IMR-90 (cell line): ENCODE data around the gene SLC37A1.

Experiments
- BHLHE40 ChIP-seq: fragments of 150-350 bp; IDR thresholded peaks from 2 replicates; pipeline ENCODE4 v1.6.1; 2016; ENCODE audit warnings: mild to moderate bottlenecking, low read depth, low read length
- CEBPB ChIP-seq: IDR thresholded peaks from 2 replicates; pipeline ENCODE4 v1.6.1; 2012; ENCODE audit warnings: low read depth, low read length, improper control_type of control experiment
- FOS ChIP-seq: fragments of 150-350 bp; IDR thresholded peaks from 2 replicates; pipeline ENCODE4 v1.6.1; 2016; ENCODE audit warnings: low read depth, low read length
- MAFK ChIP-seq: IDR thresholded peaks from 2 replicates; pipeline ENCODE4 v1.6.1; 2012; ENCODE audit warnings: low read depth, low read length, improper control_type of control experiment
- MXI1 ChIP-seq: IDR thresholded peaks from 2 replicates; pipeline ENCODE4 v1.6.1; 2012; ENCODE audit warnings: low read depth, mild to moderate bottlenecking, low read length, moderate library complexity, borderline replicate concordance
- NFE2L2 ChIP-seq: fragments of 150-350 bp; IDR thresholded peaks from 2 replicates; pipeline ENCODE4 v1.6.1; 2016; ENCODE audit warnings: low read depth, mild to moderate bottlenecking, low read length
- POLR2A ChIP-seq: IDR thresholded peaks from 2 replicates; pipeline ENCODE4 v1.6.1; 2012; ENCODE audit warnings: mild to moderate bottlenecking, low read depth, low read length
- RAD21 ChIP-seq: IDR thresholded peaks from 2 replicates; pipeline ENCODE4 v1.6.1; 2012; ENCODE audit warnings: low read length, improper control_type of control experiment
- RCOR1 ChIP-seq: IDR thresholded peaks from 2 replicates; pipeline ENCODE4 v1.6.1; 2012; ENCODE audit warnings: mild to moderate bottlenecking, low read length, improper control_type of control experiment; ENCODE audit not compliant: insufficient replicate concordance
- RFX5 ChIP-seq: IDR thresholded peaks from 2 replicates; pipeline ENCODE4 v1.8.0; 2012; ENCODE audit warnings: low read depth, mild to moderate bottlenecking, low read length, moderate library complexity
- SMC3 ChIP-seq: fragments of 150-350 bp; IDR thresholded peaks from 2 replicates; pipeline ENCODE4 v1.6.1; 2016; ENCODE audit warnings: low read depth, mild to moderate bottlenecking, antibody characterized with exemption, low read length, moderate library complexity
- TF ChIP-seq, protein P1 (sequence below): conservative IDR thresholded peaks from 2 replicates; pipeline ENCODE4 v1.5.1; 2012; ENCODE audit warnings: mild to moderate bottlenecking, low read depth, low read length, improper control_type of control experiment
- TF ChIP-seq, protein P2 (sequence below): fragments of 150-350 bp; IDR thresholded peaks from 2 replicates; pipeline ENCODE4 v1.6.1; 2017; ENCODE audit warnings: mild to moderate bottlenecking, antibody characterized with exemption, low read length, low read depth
- TF ChIP-seq, protein P3 (sequence below): fragments of 150-350 bp; IDR thresholded peaks from 2 replicates; pipeline ENCODE4 v1.6.1; 2016; ENCODE audit warnings: low read depth, mild to moderate bottlenecking, low read length, moderate library complexity, borderline replicate concordance

DNA sequence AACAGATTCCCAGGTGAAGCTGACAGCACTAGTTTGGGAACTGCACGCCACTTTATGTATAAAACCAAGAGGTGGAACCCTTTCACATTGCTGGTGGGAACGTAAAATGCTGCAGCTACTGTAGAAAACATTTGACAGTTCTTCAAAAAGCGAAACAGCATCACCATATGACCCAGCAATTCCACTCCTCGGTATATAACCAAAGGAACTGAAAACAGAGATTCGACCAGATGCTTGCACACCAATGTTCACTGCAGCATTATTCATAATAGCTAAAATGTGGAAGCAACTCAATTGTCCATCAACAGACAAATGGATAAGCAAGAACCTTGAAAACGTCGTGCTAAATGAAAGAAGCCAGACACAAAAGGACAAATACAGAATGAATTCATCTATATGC is 35.1 kb upstream of the SLC37A1 start:
- TF ChIP-seq POLR2A (no peak), RAD21 (no peak), FOS (no peak), CEBPB (no peak), SMC3 (no peak), NFE2L2 (no peak), RFX5 (no peak), RCOR1 (no peak), BHLHE40 (no peak), MXI1 (no peak), MAFK (no peak)
- TF ChIP-seq, protein P1, sequence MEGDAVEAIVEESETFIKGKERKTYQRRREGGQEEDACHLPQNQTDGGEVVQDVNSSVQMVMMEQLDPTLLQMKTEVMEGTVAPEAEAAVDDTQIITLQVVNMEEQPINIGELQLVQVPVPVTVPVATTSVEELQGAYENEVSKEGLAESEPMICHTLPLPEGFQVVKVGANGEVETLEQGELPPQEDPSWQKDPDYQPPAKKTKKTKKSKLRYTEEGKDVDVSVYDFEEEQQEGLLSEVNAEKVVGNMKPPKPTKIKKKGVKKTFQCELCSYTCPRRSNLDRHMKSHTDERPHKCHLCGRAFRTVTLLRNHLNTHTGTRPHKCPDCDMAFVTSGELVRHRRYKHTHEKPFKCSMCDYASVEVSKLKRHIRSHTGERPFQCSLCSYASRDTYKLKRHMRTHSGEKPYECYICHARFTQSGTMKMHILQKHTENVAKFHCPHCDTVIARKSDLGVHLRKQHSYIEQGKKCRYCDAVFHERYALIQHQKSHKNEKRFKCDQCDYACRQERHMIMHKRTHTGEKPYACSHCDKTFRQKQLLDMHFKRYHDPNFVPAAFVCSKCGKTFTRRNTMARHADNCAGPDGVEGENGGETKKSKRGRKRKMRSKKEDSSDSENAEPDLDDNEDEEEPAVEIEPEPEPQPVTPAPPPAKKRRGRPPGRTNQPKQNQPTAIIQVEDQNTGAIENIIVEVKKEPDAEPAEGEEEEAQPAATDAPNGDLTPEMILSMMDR: no peak
- TF ChIP-seq, protein P2, sequence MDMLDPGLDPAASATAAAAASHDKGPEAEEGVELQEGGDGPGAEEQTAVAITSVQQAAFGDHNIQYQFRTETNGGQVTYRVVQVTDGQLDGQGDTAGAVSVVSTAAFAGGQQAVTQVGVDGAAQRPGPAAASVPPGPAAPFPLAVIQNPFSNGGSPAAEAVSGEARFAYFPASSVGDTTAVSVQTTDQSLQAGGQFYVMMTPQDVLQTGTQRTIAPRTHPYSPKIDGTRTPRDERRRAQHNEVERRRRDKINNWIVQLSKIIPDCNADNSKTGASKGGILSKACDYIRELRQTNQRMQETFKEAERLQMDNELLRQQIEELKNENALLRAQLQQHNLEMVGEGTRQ: no peak
- TF ChIP-seq, protein P3, sequence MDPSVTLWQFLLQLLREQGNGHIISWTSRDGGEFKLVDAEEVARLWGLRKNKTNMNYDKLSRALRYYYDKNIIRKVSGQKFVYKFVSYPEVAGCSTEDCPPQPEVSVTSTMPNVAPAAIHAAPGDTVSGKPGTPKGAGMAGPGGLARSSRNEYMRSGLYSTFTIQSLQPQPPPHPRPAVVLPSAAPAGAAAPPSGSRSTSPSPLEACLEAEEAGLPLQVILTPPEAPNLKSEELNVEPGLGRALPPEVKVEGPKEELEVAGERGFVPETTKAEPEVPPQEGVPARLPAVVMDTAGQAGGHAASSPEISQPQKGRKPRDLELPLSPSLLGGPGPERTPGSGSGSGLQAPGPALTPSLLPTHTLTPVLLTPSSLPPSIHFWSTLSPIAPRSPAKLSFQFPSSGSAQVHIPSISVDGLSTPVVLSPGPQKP: no peak
